GM12878 (cell line): Measurements from ENCODE around the gene ATF4. TPM values are rescaled to one million over a fixed set of nuclear protein-coding genes. Genes with fewer than 3 reads are reported as not detected.

Experiments
- CBX5 ChIP-seq: sonication (generic); IDR thresholded peaks from 2 replicates; pipeline ENCODE4 v1.6.1; 2016; ENCODE audit warnings: low read depth, moderate library complexity, mild to moderate bottlenecking, inconsistent platforms
- GATAD2B ChIP-seq: fragments of 450-650 bp; conservative IDR thresholded peaks from 2 replicates; pipeline ENCODE4 v1.6.1; 2017; ENCODE audit warnings: low read depth, mild to moderate bottlenecking, moderate library complexity
- MEF2B ChIP-seq: fragments of 450-650 bp; IDR thresholded peaks from 2 replicates; pipeline ENCODE4 v1.6.1; 2018; ENCODE audit warnings: mild to moderate bottlenecking, moderate library complexity; ENCODE audit not compliant: partially characterized antibody, poor library complexity, severe bottlenecking
- MYB ChIP-seq: fragments of 150-350 bp; IDR thresholded peaks from 2 replicates; pipeline ENCODE4 v1.6.1; 2014; ENCODE audit warnings: mild to moderate bottlenecking, low read depth, low read length, borderline replicate concordance
- polyA plus RNA-seq, 11 experiments: library from polyadenylated mRNA; depleted of rRNA in 4 of 11; unstranded in 6 of 11; stranded (reverse) in 5 of 11; fragments of >200 nt; fragmentation: Nextera tagmentation in 4 of 11; fragmentation: Illumina TruSeq in 1 of 11; extraction: Ambion mirVana in 4 of 11; extraction: Trizol in 1 of 11; gene quantifications; 1 replicate in 1 of 11; 2 replicates in 10 of 11; pipeline versions ENCODE4 v1.2.1 to v1.2.3, GENCODE V29; 2011 to 2016; ENCODE audit warnings: inconsistent platforms in 2 of 11, missing spikeins in 2 of 11, low read depth in 1 of 11
- total RNA-seq, 4 experiments: library from RNA; depleted of rRNA in 3 of 4; stranded (reverse); fragments of >200 nt in 3 of 4; fragmentation: Illumina TruSeq in 1 of 4; extraction: Trizol in 1 of 4; gene quantifications; 2 replicates each; pipeline versions ENCODE4 v1.2.1 to v1.2.3, GENCODE V29; 2013 to 2021
- TF ChIP-seq, protein P1 (sequence below): IDR thresholded peaks from 2 replicates; pipeline ENCODE4 v1.6.1; 2012; ENCODE audit warnings: improper control_type of control experiment, low read depth, low read length; ENCODE audit not compliant: insufficient replicate concordance

Gene ATF4
- total and polyA plus RNA-seq, 10 of the 15 experiments (the other 5 are each of a cell fraction or from before 2014, with no cell fraction given) = 88.3 to 605 (median 320) TPM

DNA sequence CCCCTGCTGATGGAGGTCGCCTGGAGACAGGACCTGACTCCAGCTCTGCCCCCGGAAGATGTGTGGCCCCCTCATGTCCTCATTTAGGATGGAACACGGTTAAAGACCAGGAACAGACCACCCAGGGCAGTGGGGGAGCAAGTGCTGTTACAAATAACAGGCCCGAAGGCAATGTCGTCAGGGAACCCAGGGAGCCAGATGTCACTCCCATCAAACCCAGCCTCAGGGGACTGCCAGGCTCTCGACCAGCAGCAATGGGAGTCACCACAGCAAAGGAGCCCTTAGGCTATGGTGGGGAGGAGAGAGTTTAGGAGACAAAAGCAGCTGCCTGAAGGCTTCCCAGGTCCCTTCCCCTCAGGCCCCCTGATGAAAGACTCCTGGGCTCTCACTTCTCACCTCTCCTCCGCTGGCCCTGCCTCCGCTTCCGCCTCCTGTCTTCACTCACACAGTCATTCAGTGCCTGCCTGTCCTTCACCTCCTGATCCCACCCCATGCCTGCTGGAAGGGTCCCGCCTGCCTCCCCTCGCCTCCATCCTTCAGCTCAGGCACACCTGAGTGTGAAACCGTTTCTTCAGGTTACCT lies 7.8 kb downstream of the ATF4 start (continued):
- TF ChIP-seq, protein P1, sequence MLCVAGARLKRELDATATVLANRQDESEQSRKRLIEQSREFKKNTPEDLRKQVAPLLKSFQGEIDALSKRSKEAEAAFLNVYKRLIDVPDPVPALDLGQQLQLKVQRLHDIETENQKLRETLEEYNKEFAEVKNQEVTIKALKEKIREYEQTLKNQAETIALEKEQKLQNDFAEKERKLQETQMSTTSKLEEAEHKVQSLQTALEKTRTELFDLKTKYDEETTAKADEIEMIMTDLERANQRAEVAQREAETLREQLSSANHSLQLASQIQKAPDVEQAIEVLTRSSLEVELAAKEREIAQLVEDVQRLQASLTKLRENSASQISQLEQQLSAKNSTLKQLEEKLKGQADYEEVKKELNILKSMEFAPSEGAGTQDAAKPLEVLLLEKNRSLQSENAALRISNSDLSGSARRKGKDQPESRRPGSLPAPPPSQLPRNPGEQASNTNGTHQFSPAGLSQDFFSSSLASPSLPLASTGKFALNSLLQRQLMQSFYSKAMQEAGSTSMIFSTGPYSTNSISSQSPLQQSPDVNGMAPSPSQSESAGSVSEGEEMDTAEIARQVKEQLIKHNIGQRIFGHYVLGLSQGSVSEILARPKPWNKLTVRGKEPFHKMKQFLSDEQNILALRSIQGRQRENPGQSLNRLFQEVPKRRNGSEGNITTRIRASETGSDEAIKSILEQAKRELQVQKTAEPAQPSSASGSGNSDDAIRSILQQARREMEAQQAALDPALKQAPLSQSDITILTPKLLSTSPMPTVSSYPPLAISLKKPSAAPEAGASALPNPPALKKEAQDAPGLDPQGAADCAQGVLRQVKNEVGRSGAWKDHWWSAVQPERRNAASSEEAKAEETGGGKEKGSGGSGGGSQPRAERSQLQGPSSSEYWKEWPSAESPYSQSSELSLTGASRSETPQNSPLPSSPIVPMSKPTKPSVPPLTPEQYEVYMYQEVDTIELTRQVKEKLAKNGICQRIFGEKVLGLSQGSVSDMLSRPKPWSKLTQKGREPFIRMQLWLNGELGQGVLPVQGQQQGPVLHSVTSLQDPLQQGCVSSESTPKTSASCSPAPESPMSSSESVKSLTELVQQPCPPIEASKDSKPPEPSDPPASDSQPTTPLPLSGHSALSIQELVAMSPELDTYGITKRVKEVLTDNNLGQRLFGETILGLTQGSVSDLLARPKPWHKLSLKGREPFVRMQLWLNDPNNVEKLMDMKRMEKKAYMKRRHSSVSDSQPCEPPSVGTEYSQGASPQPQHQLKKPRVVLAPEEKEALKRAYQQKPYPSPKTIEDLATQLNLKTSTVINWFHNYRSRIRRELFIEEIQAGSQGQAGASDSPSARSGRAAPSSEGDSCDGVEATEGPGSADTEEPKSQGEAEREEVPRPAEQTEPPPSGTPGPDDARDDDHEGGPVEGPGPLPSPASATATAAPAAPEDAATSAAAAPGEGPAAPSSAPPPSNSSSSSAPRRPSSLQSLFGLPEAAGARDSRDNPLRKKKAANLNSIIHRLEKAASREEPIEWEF = no peak
- no peak for TF ChIP-seq GATAD2B
- TF ChIP-seq MYB = no peak
- no peak for TF ChIP-seq MEF2B
- TF ChIP-seq CBX5 = no peak
